HG03097 (cell line): ENCODE measurements around the gene CATSPERD.
A peak's percentile ranks its signal among the peaks of the same experiment; 100 is the strongest.
"Not testable (repeated sequence)": the region's sequence is repeated elsewhere in the genome, so short reads cannot be mapped to it uniquely, and the experiment has no call there.

Experiments used
- ATAC-seq: cut with Tn5 transposase; IDR thresholded peaks from one replicate; pipeline ENCODE4 v1.9.1; 2021; ENCODE audit not compliant: unreplicated experiment, low FRiP score

CATSPERD gene

DNA sequence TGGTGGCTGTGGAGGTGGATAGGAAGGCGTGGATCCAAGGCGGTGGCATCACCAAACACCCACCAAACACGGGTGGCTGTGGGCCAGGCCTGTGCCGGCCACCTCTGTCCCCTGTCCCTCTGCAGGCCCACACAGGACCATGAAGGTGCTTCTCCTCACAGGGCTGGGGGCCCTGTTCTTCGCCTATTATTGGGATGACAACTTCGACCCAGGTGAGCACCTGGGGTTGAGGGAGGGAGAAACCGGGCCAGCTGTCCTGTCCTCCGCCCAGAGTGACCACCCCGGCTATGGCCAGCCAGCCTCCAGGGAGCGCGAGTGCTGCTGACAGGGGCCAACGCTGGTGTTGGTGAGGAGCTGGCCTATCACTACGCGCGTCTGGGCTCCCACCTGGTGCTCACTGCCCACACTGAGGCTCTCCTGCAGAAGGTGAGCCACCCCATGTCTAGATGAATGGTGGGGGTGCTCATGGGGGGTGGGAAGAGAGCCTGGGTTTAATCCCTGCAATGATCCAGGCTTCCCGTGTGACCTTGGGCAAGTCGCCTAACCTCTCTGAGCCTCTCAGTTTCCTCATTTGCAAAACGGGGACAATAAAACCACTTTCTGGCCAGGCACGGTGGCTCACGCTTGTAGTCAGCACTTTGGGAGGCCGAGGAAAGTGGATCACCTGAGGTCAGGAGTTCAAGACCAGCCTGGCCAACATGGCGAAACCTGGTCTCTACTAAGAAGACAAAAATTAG is 35.6 kb upstream of the CATSPERD start:
- no peak for ATAC-seq

DNA sequence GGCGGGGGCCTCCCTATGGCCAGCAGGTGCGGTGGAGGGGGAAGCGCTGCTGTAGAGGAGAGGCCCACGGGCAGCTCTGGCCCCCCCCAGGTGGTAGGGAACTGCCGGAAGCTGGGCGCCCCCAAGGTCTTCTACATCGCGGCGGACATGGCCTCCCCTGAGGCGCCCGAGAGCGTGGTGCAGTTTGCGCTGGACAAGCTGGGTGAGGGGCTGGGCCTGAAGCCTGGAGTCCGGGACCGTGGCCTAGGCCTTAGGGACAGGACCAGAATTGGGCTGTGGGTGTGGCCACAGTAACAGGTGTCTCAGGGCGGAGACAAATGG is 34.2 kb upstream of the CATSPERD start:
- ATAC-seq = no peak

DNA sequence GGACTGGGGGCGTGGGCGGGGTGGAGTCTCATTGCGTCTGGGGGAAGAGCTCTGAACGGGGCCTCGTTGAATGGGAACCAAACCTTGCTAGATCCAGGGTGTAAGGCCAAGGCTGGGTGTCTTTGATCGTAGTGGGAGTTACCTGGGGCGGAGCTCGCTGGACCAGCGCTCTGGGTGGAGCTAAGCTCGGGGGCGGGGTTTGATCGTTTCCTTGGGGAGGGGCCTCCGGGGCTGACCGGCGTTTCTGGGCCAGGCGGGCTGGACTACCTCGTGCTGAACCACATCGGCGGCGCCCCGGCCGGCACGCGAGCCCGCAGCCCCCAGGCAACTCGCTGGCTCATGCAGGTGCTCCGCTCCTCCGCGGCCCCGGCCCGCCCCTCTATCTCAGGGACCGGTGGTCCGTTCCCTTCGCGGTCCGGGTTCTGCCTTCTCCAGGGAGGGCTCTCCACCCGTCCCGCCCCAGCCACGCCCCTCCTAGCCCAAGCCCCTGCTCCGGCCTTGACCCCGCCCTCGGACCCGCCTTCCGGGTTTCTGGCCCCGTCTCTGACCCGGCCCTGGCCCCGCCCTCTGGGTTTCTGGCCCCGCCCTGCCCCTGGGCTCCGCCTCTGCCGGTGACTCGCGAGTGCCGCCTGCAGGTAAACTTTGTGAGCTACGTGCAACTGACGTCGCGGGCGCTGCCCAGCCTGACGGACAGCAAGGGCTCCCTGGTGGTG is 33.6 kb upstream of the CATSPERD start:
- peak; percentile 41 for ATAC-seq

DNA sequence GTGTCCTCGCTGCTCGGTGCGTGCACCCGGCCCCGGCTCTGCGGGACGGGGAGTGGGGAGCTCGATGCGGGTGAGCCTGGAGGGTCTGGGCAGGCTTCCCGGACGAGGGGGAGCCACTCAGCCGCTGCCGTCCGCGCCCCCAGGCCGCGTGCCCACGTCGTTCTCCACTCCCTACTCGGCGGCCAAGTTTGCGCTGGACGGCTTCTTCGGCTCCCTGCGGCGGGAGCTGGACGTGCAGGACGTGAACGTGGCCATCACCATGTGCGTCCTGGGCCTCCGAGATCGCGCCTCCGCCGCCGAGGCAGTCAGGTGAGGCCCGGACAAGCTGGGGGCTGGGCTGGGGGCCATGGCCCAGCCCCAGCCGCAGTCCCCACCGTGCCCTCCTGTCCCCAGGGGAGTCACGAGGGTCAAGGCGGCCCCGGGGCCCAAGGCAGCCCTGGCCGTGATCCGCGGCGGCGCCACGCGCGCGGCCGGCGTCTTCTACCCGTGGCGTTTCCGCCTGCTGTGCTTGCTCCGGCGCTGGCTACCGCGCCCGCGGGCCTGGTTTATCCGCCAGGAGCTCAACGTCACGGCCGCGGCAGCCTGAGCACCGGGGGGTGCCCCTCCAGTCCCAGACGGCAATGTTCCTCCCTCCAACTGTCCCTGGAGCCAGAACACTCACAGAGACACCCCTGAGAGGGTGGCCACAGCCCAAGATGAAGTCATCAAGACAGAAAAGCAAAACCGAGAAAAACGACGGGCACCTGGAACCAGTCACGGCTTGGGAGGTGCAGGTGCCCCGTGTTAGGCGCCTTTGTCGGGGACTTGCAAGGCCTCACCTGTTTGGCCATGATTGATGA is 32.9 kb upstream of the CATSPERD start:
- no peak for ATAC-seq

DNA sequence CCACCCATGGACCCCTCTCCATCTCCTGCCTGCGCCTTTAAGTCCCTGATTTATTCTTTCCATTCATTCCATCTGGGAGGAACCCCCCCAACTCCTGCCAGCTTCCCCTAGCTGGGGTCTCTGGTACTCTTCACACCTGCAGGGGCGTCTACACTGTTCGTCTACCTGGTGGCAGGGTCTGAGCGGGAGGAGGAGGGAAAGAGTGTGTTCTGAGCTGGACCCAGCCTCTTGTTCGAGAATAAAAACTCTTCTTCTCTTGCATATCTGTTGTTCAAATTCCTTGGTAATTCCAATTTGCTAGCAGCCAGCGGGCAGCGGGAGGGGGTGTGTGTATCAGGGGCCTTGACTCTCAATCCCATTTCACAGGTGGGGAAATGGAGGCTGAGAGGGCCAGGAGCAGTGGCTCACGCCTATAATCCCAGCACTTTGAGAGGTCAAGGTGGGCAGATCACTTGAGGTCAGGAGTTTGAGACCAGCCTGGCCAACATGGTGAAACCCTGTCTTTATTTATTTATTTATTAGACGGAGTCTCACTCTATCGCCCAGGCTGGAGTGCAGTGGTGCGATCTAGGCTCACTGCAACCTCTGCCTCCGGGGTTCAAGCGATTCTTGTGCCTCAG is 32.1 kb upstream of the CATSPERD start:
- ATAC-seq = not testable (repeated sequence)

DNA sequence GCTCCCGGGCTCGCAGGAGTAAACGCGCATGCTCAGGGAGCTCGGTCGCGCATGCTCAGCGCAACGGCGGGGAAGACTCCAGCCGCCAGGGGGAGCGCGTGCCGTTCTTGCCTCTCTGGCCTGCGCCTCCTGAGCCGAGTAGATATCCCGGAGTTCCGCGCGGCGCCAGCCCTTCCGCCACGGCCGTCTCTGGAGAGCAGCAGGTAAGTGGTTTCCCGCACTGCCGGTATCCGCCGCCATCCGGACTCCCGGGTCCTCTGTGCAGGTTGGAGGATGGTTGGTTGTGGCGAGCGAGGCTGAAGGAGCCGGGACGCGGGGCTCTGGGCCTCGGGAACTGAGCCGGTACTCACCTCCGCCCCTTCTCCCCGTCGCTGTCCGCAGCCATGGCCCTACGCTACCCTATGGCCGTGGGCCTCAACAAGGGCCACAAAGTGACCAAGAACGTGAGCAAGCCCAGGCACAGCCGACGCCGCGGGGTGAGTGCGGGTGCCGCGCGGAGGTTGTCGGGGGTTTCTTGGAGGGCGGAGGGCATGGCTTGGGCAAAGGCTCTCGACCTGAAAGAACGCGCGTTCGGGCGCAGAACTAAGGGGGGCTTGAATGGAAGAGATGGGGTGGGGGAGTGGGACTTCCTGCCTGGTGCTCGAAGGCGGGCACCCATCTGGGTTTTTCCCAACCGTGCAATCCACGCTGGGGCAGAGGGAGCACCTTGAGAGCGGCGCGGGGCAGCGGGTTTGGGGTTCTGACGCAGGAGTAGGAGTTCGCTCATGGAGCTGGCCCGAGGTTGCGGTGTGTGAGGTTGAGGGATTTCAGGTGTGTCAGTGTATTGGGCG is 30.1 kb upstream of the CATSPERD start, which contains the start of gene RPL36:
Gene RPL36 (plus strand): TSS at position 171 of the 830 bp plus-strand sequence. CDS start 213 bp downstream, at position 384.
- peak; percentile 55 for ATAC-seq

DNA sequence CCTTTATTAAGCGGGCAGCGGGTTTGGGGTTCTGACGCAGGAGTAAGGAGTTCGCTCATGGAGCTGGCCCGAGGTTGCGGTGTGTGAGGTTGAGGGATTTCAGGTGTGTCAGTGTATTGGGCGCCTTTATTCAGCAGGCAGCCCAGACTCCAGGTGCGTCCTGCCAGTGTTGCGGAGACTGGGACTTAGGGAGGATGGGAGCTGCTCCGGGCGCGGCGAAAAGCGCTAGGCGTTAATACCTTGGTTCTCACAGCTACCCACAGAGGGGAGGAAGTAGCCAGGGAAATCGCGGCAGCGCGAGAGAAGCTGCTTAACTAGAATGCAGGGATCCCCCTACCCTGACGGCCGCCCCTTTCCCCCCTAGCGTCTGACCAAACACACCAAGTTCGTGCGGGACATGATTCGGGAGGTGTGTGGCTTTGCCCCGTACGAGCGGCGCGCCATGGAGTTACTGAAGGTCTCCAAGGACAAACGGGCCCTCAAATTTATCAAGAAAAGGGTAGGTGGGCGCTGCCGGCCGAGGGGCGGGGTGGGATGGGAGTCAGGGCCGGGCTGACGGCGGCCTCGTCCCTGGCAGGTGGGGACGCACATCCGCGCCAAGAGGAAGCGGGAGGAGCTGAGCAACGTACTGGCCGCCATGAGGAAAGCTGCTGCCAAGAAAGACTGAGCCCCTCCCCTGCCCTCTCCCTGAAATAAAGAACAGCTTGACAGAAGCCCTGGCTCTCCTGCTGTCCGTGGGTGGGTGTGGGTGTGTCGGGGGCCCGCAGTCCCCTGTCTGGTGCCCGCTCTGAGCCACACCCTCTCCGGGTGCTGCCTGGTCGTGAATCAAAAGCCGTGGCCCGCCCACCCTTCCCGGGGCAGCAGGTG is 29.2 kb upstream of the CATSPERD start:
- ATAC-seq = no peak

DNA sequence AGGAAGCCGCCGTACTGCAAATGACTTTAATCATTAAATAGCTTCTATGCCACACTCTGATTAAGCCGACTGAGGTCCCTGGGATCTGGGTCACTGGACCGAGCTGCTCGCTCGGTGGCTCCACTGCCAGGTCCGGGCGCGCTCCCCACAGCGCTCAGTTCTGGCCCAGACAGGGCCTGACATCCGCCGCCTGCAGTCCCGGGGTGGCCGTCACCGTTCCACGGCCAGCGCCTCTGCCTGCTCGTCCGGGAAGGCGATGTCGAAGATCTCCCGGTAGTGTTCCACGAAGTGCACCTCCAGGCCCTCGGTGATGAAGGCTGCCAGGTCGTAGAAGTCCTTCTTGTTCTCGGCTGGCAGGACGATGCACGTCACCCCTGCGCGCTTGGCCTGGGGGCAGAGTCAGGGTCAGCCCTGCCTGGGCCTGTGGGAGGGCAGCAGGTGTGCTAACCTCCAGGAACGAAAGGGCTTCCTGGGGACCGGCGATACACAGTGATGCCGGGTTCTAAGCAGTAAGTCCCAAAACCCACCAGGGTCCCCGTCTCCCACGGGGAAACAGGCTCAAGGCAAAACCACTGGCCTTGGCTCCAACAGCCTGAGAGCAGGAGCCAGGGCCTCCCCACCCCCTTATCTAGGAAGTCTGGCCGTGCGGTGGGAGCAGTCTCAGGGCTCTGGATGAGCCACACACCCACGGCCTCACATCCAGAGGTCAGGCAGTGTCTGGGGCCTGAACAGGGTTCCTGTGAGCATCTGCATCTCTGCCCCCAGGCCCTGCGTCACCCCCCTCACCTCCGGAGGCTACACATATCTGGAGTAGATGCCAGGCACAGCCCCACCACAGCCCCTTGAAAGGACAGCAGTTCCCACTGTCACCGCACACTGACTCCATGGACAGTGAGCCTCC is 28.4 kb upstream of the CATSPERD start:
- ATAC-seq = no peak

DNA sequence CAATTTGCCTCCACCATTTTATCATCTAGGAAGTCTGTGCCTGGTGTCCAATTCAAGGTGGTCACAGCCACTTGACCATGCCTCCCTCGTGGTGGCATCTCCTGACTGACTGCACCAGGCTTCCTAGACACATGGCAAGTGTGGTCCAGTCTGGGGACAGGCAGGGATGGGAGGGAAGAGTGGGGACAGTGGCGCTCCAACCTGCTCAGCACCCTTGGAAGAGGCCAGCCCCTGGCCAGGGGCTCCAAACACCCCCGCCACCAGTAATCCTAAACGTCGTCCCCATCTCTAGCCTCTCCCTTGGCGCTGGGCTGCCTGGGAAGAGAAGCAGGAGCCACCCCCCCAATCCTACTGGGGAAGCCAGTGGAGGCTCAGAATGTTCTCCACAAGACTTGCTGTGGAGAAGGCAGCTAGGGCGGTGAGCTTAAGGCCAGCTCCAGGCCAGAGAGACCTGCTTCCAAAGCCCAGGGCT is 27.7 kb upstream of the CATSPERD start:
- ATAC-seq = no peak

DNA sequence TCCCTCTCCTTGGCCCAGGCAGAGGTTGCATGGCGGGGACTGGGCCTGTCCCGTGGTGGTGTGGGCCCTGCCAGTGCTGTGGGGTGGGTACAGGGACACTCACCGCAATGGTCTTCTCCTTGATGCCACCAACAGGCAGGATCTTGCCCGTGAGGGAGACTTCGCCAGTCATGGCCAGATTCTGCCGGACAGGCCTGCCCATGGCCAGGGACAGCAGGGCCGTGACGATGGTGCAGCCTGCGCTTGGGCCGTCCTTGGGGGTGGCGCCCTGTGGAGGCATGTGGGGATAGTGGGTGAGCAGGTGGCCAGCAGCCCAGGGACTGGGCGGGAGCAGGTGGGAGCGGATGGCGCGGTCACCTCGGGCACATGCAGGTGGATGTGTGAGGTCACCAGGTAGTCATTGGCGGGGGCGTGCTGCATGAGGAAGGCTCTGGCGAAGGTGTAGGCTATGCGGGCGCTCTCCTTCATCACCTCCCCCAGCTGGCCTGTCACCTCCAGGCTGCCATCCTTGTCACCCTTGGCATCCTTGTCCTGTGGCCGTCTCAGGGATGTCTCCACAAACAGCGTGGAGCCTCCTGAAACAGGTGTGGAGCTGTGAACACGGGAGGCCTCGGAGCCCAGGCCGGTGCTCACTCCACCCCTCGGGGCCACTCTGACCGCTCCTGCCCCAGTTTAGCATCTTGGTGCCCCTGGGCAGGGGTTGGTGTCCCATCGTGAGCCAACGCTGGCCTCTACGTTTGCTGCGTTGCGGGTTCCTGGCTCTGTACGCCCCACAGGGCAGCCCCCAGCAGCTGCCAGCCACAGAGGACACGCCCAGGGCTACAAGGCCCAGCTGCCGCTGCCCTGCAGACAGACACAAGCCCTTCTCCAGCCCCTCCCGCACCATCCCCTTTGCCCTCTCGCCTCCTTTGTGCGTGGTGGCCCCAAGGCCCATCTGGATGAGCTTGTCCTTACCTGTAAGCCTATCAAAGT is 27.0 kb upstream of the CATSPERD start:
- ATAC-seq = no peak

DNA sequence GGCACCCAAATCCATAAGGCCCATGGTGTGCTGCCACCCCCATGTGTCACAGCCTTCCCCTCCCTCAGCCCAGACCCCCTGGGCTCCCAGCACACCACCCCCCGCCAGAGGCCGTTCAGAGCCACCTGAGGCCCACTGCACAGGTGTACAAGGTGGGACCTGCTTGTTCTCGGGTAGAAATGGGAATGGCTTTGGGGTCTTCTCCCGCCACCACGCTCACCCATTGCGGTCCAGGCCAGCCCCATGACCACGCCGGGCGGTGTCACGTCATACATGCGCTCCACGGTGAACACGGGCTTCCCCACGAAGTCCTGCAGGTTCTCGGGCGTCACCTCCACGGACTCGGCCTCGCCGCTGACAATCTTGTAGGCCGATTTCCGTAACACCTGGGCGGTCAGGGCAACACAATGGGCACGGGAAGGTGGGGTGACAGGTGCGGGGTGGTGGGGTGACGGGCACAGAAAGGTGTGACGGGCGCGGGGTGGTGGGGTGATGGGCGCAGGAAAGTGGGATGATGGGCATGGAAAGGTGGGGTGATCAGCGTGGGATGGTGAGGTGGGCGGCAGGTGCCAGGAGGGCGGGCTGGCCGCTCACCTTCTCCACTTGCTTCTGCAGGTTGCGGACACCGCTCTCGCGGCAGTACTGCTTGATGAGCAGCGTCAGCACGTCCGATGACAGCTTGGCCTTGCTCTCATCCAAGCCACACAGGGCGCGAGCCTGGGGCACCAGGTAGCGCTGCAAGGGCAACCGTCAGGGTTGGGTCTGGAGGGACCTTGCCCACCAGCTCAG is 26.1 kb upstream of the CATSPERD start:
- ATAC-seq = no peak

DNA sequence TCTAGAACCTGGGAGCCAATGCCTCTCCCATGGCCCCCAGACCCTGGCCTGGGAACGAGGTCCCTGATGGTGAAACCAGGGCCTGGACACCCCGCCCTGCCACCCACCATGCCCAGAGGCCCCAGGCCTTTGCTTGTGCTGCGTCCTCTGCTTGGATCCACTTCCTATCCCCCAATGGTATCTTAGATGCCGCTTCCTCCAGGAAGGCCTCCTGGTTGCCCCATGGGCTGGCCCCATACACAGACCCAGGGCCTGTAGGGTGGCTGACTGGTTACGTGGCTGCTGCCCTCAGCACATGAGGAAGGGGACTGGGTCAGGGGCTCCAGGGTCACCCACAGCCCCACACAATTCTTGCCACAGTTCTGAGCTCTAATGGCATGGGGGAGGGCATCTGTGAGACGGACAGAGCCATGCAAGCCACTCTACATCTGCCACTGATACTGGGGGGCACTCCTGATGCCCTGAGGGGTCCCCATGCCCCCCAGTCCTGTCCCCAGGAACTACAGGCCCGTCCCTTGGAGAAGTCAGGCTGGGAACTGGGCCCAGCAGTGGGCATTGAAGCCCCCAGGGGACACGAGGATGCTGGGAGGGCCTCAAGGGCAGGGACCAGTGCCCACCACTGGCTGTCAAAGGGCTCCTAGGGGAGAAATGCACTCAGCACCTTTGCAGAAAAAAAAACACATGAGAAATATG is 25.3 kb upstream of the CATSPERD start:
- ATAC-seq = no peak

DNA sequence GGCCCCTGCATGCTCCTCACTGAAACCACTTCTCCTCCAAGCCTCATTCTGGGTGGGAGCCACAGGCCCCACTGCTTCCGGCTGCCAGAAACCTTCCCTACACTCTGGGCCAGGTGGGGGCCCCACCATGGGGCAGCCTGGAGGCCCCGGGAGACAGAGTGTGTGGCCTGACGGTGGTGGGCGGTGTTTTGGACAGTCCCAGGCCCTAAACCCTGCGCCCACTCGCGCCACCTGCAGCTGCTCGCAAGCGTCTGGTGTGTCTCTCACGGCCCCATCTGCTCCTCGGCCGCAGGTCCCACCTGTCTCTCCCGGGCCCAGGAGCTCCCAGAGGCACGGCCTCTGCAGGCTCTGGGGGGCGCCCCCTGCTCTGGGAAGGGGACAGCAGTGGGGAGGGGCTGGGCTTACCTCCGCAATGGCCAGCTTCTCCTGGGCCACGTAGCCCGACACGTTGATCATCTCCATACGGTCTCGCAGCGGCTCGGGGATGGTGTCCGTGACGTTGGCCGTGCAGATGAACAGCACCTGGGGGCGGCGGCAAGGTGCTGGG is 24.7 kb upstream of the CATSPERD start:
- ATAC-seq = no peak

DNA sequence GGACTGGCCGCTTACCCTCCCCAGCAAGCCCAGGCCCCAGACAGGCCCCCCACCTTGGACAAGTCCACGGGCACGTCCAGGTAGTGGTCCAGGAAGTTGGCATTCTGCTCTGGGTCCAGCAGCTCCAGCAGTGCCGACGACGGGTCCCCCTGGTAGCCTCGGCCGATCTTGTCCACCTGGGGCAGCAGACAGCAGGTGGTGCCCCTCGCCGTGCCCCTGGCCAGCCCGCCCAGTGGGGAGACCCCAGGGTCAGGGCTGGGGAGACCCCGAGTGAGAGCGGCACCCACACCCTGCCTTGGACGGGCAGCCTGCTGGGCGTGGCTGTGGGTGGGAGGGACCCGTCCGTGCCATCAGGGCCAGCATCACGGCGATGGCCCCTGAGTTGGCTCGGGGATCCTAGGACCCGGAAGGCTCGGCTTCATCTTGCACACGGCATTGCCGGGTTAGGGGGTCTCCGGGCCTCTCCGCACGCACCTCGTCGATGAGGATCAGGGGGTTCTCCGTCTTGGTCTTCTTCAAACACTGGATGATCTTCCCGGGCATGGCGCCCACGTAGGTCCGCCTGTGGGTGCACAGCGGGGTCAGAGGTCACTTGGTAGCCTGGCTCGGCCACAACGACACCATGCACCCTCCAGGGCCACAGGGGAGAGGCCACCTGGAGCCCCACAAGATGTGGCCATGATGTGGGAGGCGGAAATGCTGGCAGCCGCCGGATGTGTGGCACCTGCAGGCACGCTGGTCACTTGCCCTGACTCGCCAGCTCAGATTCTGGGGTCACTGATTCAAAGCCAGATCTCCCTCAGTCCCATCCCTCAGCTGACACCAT is 24.0 kb upstream of the CATSPERD start:
- no peak for ATAC-seq
